NCI-H1105 (cell line): ENCODE measurements around the gene COPRS.

Experiments used
- DNase-seq: peaks from one replicate; lab custom pipeline; 2025; lab: John Stamatoyannopoulos, UW

Gene COPRS

GRCh38 chr17:31858642-31859486 is at the start of gene COPRS:
COPRS (minus strand) TSS chr17:31859244; CDS start chr17:31859199, 45 bp downstream.
- peak; percentile 81 for DNase-seq

GRCh38 chr17:31908386-31908785 is 49.3 kb upstream of the COPRS start:
- DNase-seq = no peak

DNA sequence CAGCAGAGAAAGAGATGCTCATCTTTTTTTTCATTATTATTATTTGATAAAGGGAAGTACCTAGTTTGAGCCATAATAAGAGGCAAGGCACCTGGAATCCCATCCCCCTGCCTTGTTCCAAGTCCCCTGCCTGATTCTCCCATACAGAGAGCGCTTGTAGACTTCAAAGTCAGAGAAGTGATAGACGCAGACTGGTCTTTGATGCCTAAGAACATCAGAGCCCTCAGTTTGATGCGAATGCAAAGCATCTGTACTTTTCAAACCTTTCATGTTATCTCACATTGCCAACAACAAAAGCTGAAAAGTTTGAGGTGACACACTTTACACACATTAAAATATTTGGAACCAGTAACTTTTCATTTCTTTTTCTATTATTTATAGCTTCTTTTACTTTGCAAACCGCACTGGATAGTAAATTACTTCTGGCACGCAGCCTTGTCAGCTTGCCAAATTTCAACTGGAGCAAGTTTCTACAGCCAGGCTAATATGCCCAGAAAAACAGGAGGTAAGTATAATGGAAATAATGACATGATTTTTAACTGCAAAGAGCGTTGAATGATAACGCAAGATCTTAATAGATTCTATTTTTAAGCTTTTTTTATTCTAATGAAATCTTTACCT is 48.4 kb upstream of the COPRS start:
- peak; percentile 28 for DNase-seq

GRCh38 chr17:31903401-31903800 is 44.4 kb upstream of the COPRS start:
- no peak for DNase-seq

DNA sequence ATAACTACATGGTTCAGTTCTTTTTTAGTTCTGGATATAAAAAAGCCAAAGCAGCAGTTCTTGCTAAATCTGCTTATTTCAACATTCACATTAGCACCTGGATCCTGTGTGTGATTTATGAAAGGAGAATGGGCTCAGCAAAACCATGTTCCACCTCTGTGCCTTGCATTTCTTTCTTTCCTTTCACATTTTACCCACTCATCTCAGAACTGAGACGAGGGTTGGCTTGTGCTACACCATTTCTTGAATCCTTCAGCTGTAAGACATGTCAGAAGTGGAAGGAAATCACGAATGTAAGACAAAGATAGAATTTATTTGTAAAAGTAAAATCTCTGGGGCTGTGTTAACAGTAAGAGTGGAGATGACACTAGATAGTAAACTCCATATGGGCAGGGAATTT is 43.6 kb upstream of the COPRS start:
- no peak for DNase-seq

- DNase-seq = no peak
Observed at GRCh38 chr17:31900877-31901276, 41.8 kb upstream of the COPRS start.

GRCh38 chr17:31888124-31888523 is 29.1 kb upstream of the COPRS start:
- DNase-seq = no peak

- DNase-seq = no peak
Observed at GRCh38 chr17:31882571-31882970, 23.5 kb upstream of the COPRS start.

DNA sequence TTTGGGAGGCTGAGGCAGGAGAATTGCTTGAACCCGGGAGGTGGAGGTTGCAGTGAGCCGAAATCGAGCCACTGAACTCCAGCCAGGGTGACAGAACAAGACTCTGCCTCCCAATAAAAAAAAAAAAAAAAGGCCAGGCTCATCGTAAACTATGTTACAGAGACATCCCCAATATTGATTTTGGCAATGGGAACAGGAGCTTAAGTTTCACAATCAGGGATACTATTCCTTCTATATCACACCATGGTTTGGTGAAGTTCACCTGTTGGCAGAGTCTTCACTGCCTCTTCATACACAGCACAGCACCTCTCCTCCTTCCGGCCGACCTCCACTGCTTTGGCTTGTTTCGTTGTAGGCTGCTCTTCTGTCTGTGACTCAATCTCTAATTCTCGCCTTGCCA is 21.3 kb upstream of the COPRS start:
- DNase-seq = no peak

DNA sequence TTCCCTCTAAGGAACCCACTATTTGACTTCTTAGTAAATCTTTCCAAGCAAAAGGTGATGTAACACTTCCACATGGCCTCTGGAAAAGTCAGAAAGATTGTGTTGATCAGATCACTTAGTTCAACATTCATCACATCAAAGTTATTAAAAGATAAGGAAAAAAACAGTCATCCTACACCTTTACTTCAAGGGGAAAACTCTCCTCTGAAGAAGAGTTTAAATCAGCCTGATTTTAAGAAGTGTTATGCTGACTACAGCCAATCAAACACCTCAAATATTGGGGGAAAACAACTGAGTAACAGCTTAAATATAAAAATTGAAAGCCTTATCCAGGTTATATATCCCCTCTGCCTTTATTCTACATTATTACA is 19.6 kb upstream of the COPRS start:
- no peak for DNase-seq

GRCh38 chr17:31877911-31878702 is 19.1 kb upstream of the COPRS start:
- no peak for DNase-seq

DNA sequence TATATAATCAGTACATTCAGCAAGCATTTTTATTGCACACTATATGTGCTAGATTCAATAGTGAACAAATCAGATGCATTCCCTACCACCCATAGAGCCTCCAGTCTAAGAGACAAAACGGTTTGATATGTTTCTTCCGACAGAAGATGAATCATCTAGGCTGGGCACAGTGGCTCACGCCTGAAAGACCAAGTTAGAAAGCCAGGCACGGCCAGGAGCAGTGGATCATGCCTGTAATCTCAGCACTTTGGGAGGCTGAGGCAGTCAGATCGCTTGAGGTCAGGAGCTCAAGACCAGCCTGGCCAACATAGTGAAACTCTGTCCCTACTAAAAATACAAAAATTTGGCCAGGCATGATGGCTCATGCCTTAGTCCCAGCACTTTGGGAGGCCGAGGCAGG is 18.3 kb upstream of the COPRS start:
- no peak for DNase-seq

GRCh38 chr17:31875081-31875480 is 16.0 kb upstream of the COPRS start:
- no peak for DNase-seq

DNA sequence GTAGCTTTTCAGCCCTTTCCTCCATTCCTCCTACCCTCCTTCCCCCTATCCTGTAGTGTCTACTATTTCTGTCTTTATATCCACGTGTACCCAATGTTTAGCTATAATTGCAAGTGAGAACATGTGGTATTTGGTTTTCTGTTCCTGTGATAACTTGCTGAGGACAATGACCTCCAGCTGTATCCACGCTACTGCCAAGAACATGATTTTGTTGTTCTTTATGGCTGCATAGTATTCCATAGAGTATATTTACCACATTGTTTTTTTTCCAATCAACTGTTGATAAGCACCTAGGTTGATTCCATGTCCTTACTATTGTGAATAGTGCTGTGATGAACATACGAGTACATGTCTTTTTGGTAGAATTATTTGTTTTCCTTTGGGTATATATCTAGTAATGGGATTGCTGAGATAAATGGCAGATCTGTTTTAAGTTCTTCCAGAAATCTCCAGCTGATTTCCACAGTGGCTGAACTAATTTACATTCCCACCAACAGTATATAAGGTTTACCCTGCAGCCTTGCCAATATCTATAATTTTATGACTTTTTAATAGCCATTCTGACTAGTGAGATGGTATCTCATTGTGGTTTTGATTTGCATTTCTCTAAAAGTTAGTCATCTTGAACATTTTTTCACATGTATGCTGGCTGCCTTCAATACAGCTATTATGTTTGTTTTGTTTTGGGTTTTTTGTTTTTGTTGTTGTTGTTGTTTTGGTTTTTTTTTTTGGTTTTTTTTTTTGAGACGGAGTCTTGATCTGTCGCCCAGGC is 10.9 kb upstream of the COPRS start:
- DNase-seq = no peak

DNA sequence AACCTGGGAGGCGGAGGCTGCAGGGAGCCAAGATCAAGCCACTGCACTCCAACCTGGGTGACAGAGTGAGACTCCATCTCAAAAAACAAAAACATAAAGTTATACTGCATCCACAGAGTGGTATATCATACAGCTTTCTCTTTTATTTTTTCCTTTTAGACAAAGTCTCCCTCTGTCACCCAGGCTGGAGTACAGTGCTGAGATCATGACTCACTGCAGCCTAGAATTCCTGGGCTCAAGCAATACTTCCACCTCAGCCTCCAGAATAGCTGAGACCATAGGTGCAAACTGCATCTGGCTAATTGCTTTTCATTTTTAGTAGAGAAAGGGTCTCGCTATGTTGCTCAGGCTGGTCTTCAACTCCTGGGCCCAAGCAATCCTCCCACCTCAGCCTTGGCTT is 10.0 kb upstream of the COPRS start:
- DNase-seq = no peak

DNA sequence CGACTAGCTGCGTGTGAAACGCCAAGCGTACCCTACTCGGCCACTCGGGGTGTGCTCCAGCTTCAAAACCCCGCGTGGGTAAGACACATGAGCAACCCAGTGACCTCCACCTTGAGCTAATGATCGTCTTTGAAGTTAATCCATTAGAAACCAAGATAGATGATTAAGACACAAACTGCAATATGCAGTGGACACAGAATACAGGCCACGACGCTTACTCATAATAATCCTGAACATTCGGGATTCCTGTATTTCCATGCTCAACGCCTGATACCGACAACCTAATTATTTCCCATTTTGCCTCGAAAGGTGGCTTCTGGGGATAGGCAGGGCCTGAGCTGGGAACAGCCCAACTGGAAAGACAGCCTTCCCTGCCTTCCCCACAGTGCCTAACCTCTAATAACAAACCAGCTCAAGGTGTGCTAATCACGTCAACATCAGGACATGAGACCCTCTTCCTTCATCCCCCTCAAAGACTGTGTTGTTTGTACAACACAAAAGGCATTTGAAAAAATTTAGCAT is 504 bp upstream of the COPRS start:
- DNase-seq = no peak

GRCh38 chr17:31857920-31858641 is 963 bp downstream of the COPRS start:
- DNase-seq = no peak

DNA sequence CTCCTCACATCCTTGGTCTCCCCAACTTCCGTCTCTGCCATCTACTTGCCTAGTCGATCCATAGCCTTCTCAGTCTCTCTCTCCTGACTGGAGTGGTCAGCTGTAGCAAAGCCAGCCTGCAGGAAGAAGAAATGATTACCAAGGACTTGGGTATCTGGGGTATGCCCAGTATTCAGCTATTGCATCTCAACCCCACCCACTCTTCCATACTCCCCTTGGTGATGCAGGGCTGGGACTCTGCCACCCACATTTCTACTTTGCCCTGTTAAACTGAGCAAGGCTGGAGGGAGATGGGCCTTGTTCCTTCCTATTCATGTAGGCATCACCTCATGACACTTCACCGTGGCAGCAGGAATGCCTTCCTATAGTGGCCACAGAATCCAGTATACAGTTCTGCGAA is 2.3 kb downstream of the COPRS start:
- DNase-seq = no peak

GRCh38 chr17:31854672-31855071 is 4.4 kb downstream of the COPRS start:
- no peak for DNase-seq

DNA sequence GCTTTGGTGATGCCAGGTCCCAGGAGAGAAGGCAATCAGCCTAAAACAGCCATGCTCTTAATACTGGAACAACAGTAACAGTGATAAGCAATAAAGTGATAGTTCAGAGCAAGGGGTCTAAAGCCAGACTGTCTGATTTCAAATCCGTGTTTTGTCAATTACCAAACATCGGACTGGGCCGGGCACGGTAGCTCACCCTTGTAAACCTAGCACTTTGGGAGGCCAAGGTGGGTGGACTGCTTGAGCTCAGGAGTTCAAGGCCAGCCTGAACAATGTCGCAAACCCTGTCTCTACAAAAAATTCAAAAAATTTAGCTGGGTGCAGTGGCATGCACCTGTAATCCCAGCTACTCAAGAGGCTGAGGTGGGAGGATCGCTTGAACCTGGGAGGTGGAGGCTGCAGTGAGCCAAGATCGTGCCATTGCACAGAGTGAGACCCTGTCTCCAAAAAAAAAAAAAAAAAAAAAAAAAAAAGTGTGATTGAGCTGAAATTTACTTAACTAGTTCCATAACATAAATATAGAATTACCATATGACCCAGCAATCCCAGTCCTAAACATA is 5.1 kb downstream of the COPRS start:
- no peak for DNase-seq

DNA sequence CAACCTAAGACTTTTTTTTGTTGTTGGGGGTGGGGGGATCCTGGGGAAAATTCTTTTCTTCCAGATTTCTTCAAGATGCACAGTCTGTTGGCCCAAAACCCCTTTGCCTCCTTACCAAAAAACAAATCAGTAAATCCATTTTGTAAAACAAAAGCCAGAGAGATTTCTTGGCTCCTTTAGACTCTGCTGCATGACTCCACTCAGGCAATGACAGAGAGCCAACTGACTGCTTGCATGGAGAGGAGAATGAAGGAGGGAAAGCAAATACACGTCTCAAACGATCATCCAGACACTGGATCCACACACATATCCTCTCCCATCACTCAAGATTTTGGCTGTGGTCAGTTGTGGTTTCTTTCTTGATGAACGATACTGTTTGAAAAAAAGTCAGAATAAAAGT is 13.8 kb downstream of the COPRS start:
- DNase-seq = no peak
